ENCODE data around the gene ERBB4.

GRCh38 chr2:212360068-212360460, 178.5 kb downstream of the ERBB4 start:
- TF ChIP-seq, protein P1, sequence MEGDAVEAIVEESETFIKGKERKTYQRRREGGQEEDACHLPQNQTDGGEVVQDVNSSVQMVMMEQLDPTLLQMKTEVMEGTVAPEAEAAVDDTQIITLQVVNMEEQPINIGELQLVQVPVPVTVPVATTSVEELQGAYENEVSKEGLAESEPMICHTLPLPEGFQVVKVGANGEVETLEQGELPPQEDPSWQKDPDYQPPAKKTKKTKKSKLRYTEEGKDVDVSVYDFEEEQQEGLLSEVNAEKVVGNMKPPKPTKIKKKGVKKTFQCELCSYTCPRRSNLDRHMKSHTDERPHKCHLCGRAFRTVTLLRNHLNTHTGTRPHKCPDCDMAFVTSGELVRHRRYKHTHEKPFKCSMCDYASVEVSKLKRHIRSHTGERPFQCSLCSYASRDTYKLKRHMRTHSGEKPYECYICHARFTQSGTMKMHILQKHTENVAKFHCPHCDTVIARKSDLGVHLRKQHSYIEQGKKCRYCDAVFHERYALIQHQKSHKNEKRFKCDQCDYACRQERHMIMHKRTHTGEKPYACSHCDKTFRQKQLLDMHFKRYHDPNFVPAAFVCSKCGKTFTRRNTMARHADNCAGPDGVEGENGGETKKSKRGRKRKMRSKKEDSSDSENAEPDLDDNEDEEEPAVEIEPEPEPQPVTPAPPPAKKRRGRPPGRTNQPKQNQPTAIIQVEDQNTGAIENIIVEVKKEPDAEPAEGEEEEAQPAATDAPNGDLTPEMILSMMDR (IDR thresholded peaks at IDR 0.05): no peak
- TF ChIP-seq POLR2AphosphoS5 (IDR thresholded peaks at IDR 0.05; ENCODE audit: low read depth, low read length): no peak
